ENCODE measurements around the gene KLHL29. TPM values are rescaled to one million over a fixed set of nuclear protein-coding genes. Genes with fewer than 3 reads are reported as not detected.
A peak's percentile ranks its signal among the peaks of the same experiment; 100 is the strongest.

Gene KLHL29
- total and polyA plus RNA-seq, 2 experiments from 2014 or later: 3.8 to 9.9 TPM

DNA sequence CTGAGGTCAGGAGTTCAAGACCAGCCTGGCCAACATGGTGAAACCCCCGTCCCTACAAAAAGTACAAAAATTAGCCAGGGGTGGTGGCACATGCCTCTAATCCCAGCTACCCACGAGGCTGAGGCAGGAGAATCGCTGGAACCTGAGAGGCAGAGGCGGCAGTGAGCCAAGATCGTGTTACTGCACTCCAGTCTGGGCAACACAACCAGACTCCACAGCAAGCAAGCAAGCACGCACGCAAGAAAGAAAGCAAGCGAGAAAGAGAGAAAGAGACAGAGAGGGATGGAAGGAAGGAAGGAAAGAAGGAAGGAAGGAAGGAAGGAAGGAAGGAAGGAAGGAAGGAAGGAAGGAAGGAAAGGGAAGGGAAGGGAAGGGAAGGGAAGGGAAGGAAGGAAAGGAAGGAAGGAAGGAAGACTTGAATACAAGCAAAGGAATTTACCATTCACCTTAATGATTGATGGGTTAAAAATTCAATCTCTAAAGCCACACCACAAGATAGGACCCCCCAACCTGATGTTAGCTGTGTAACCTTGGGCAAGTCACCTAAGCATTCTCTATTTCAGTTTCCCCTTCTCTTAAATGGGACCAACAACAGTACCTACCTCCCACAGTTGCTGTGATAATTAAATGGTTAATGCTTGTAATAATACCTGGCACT lies 360.2 kb downstream of the KLHL29 start:
- Histone ChIP-seq H3K9me3 (ENCODE audit: low read depth) (no peaks in the 10 kb centered on the region), H3K4me2 (no peak overlapping the region)
- no peak for DNase-seq (ENCODE audit: low spot score)

DNA sequence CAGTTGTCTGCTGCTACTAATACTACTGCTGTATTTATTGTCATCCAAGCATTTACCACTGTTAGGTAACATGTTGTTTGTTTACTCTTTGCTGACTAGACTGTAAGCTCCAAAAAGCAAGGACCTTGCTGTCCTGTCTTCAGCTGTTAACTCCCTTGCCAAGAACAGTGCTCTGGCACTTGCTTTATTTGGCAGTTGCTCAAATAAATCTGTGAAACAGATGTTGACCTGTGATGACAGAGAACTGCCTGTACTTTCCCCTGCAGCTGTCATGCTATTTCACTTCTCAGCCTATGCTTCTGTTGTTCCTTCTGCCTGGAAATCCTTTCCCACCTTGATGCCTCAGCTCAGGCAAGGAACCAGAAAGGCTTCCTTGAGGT lies 360.7 kb downstream of the KLHL29 start:
- no peak overlapping the region for H2AFZ ChIP-seq
- H3K4me3 ChIP-seq: no peak overlapping the region
- H3K27me3 ChIP-seq: no peaks in the 10 kb centered on the region
- H3K4me2 ChIP-seq: no peak overlapping the region
- no peaks in the 10 kb centered on the region for H3K9me3 ChIP-seq (ENCODE audit: low read depth)
- H4K20me1 ChIP-seq (ENCODE audit: insufficient read depth, poor library complexity, severe bottlenecking): no peaks in the 10 kb centered on the region
- TF ChIP-seq EZH2 (IDR thresholded peaks at IDR 0.05; ENCODE audit: borderline replicate concordance): no peak
- no peak for TF ChIP-seq EZH2phosphoT487 (IDR thresholded peaks at IDR 0.05; ENCODE audit: low read depth, severe bottlenecking, unreplicated experiment)
- no peak for TF ChIP-seq CTCF (IDR thresholded peaks at IDR 0.05; ENCODE audit: poor library complexity)
- peak; percentile 21 for DNase-seq (ENCODE audit: low spot score)
- H3K79me2 ChIP-seq: no peaks in the 10 kb centered on the region
- H3K4me1 ChIP-seq (ENCODE audit: insufficient read depth): no peaks in the 10 kb centered on the region
- H3K9me2 ChIP-seq (replicated peaks; ENCODE audit: insufficient read depth): no peaks in the 10 kb centered on the region
- no peaks in the 10 kb centered on the region for H3K36me3 ChIP-seq (replicated peaks; ENCODE audit: insufficient read depth, low read depth)
- H3K27ac ChIP-seq: no peak overlapping the region

More for the DNA sequence above, 360.2 kb downstream of the KLHL29 start:
- Histone ChIP-seq H3K79me2 (no peaks in the 10 kb centered on the region), H3K27me3 (no peaks in the 10 kb centered on the region), H3K36me3 (replicated peaks; ENCODE audit: insufficient read depth, low read depth) (no peaks in the 10 kb centered on the region), H3K4me1 (ENCODE audit: insufficient read depth) (no peaks in the 10 kb centered on the region), H4K20me1 (ENCODE audit: insufficient read depth, poor library complexity, severe bottlenecking) (no peaks in the 10 kb centered on the region), H3K4me3 (no peak overlapping the region), H3K27ac (no peak overlapping the region), H2AFZ (no peak overlapping the region), H3K9me2 (replicated peaks; ENCODE audit: insufficient read depth) (no peaks in the 10 kb centered on the region)
- 80% methylated on average over 8 of the region's 8 CpGs for WGBS (ENCODE audit: low lambda C conversion rate, missing lambda C conversion rate)
- TF ChIP-seq EZH2phosphoT487 (IDR thresholded peaks at IDR 0.05; ENCODE audit: low read depth, severe bottlenecking, unreplicated experiment) (no peak), CTCF (IDR thresholded peaks at IDR 0.05; ENCODE audit: poor library complexity) (no peak), EZH2 (IDR thresholded peaks at IDR 0.05; ENCODE audit: borderline replicate concordance) (no peak)

DNA sequence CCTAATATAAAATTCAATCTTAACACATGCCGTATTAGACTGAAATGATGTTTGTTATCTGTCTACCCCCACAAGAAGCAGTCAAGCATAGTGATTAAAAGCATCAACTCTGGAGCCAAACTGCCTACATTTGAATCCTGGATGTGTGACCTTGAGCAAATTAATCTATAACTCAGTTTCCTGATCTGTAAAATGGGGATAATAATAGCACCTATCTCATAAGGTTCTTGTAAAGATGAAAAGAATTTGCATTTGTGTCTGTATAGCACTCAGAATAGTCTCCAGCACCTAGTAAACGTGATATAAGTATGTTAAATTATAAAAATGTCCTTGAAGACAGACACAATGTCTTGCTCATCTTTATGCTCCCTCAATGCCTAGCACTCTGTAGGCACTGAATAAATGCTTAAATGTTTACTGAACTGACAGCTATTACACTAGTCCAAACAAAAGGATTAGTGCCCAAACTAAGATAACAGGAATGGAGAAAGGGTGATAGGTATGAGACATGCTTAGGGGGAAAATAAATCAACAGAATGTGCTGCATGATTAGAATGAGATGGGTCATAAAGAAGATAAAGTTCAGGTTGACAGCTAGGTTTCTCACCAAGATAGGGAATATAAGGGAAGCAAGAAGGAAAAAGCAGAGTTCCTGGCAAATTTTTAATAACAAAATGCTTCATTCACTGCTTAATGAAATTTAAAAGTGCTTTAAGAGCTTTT lies 361.3 kb downstream of the KLHL29 start:
- no peak overlapping the region for H2AFZ ChIP-seq
- 73% methylated on average over 2 of the region's 2 CpGs for WGBS (ENCODE audit: low lambda C conversion rate, missing lambda C conversion rate)
- H3K27me3 ChIP-seq: no peaks in the 10 kb centered on the region
- H3K27ac ChIP-seq: no peak overlapping the region
- no peaks in the 10 kb centered on the region for H3K36me3 ChIP-seq (replicated peaks; ENCODE audit: insufficient read depth, low read depth)
- DNase-seq (ENCODE audit: low spot score): no peak
- no peak overlapping the region for H3K4me3 ChIP-seq
- no peaks in the 10 kb centered on the region for H3K4me1 ChIP-seq (ENCODE audit: insufficient read depth)
- no peaks in the 10 kb centered on the region for H4K20me1 ChIP-seq (ENCODE audit: insufficient read depth, poor library complexity, severe bottlenecking)
- TF ChIP-seq EZH2 (IDR thresholded peaks at IDR 0.05; ENCODE audit: borderline replicate concordance) (no peak), EZH2phosphoT487 (IDR thresholded peaks at IDR 0.05; ENCODE audit: low read depth, severe bottlenecking, unreplicated experiment) (no peak), CTCF (IDR thresholded peaks at IDR 0.05; ENCODE audit: poor library complexity) (no peak)
- no peaks in the 10 kb centered on the region for H3K9me2 ChIP-seq (replicated peaks; ENCODE audit: insufficient read depth)
- H3K9me3 ChIP-seq (ENCODE audit: low read depth): no peaks in the 10 kb centered on the region
- no peaks in the 10 kb centered on the region for H3K79me2 ChIP-seq
- no peak overlapping the region for H3K4me2 ChIP-seq

Measured in hepatocyte (in vitro differentiated cells).